ENCODE results near the gene EPHA8.

Gene EPHA8

GRCh38 chr1:22567197-22567596 lies 3.9 kb downstream of the EPHA8 start:
- no peak for DNase-seq (ENCODE audit: low spot score)

DNA sequence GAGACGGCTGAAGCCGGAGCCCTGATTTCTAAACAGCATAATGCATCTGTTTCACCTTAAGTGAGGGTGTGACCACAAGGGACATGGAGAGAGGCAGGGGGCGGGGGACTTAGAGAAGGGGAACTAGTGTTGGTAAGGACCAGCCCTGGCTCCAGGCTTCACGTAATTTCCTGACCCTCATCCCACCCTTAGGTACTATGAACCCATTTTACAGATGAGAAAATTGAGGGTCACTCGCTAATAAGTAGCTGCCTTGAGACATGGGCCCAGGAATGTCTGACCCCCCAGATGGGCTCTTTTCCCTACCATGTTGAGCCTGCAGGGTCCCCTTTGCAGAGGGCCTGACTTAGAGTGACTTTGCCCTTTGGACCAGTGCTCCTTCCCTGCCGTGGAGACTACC lies 4.7 kb downstream of the EPHA8 start:
- DNase-seq (ENCODE audit: low spot score): no peak

DNA sequence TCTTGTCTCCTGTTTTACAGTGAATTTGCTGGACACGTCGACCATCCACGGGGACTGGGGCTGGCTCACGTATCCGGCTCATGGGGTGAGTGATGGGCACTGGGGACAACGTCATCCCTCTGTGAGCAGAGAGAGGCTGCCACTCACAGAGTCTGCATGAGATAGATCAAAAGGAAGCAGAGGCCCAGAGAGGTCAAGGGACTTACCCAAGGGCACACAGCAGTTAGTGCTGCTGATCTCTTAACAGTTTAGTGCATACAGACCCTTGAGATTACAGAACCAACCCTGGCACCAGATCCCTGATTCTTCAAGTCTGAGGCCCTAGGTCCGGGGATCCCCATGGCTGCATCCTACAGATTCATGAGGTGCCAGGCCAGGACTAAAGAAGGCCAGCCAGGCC lies 6.0 kb downstream of the EPHA8 start:
- no peak for DNase-seq (ENCODE audit: low spot score)

DNA sequence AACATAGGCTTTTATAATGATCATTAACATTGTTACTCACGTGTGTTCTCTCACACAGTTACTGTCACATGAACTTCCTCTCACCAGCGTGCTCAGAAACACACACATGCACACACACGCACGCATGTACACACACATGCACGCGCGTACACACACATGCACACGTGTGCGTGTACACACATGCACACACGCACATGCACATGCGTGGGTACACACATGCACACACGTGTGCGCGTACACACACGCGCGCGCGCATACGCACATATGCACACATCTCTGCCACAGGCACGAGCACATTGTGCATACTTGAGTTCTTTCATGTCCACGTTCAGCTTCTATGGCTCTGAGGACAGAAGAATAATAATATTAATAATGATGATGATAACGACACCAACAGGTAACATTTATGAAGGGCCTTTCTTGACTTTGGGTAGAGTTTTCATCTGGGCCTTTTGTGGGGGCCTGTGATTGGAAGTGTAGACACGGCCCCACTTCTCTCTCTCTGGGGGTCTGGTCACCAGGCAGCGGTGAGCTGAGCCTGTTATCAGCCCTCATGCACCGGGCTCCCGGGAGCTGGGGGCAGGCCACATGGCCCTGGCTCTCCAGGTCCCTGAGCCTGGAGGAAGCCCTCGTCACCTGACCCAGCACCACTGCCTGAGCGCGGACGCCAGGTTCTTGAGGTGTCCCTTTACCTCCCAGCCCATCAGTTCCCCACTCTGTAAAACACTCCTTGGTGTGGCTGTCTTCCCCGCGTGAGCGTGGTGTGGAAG lies 7.0 kb downstream of the EPHA8 start:
- DNase-seq (ENCODE audit: low spot score): no peak

GRCh38 chr1:22572818-22573217 lies 9.5 kb downstream of the EPHA8 start:
- DNase-seq (ENCODE audit: low spot score): no peak

DNA sequence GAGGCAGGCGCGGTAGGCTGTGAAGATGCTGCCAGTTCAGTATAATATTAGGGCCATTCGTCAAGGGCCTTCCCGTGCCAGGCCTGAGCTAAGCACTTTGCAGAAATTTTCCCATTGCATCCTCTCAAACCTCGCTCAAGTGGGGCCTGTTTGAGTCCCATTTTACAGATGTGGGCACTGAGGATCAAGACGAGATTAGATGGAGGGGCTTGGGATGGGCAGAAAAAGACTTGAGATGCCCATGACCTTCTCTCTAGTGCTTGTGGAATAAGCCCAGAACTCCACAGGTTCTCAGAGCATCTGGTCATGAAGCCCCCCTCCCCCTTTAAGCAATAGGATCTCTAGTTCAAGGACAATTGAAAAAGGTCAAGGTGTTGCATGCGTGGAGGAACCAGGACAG lies 9.9 kb downstream of the EPHA8 start:
- DNase-seq (ENCODE audit: low spot score): no peak

DNA sequence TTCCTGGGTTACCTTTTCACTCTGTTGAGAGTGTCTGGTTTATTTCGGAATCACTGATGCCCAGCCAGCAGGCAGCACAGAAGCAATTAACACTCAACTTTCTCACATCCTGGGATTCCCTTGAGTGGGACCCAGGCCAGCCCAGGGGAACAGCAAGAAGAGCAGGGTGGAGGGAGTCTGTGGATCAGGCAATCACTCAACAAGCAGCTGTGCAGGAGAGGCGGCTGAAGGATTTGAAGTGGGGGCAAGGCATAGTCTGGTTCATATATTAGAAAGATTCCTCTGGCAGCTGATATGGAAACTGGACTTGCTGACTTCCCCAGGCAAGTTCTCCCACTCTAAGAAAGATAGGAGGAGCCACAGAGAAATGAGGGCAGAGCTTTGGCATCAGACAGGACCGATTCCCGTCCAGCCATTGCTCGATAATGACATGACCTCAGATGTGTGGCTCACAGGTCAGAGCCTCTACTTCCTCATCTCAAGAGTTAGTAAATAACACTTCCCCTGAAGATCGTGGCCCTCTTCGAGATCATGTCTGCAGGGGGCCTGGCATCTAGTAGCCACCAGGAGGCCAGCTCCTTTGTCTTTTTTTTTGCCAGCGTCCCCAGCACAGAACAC lies 12.4 kb downstream of the EPHA8 start:
- no peak for DNase-seq (ENCODE audit: low spot score)

- DNase-seq (ENCODE audit: low spot score): no peak
These were observed 12.9 kb downstream of the EPHA8 start for GRCh38 chr1:22576150-22576544.

- DNase-seq (ENCODE audit: low spot score): no peak
These were observed 13.3 kb downstream of the EPHA8 start for GRCh38 chr1:22576617-22577016.

- no peak for DNase-seq (ENCODE audit: low spot score)
These were observed 15.6 kb downstream of the EPHA8 start for GRCh38 chr1:22578732-22579361.

- no peak for DNase-seq (ENCODE audit: low spot score)
These were observed 16.4 kb downstream of the EPHA8 start for GRCh38 chr1:22579541-22580155.

GRCh38 chr1:22582661-22583635 lies 19.7 kb downstream of the EPHA8 start:
- DNase-seq (ENCODE audit: low spot score): no peak

GRCh38 chr1:22584001-22584562 lies 20.8 kb downstream of the EPHA8 start:
- DNase-seq (ENCODE audit: low spot score): no peak

DNA sequence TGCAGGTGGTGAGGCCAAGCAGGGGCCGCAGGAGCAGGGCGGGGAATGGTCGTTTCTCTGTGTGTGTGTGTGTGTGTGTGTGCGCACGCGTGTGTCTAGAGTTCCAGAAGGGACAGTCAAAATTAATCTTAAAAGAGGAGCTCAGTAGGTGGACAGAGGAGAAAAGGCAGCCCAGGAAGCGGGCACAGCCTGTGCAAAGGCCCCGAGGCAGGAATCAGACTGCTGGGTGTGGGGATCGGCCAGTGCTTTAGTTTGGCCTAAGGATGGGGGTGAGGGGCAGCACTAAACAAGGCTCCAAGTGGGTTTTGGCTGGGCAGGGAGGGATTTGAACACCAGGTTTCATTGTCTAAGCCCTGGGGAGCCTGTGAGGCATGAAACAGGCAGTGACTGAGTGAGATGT lies 21.7 kb downstream of the EPHA8 start:
- DNase-seq (ENCODE audit: low spot score): no peak

GRCh38 chr1:22585471-22585870 lies 22.2 kb downstream of the EPHA8 start:
- no peak for DNase-seq (ENCODE audit: low spot score)

DNA sequence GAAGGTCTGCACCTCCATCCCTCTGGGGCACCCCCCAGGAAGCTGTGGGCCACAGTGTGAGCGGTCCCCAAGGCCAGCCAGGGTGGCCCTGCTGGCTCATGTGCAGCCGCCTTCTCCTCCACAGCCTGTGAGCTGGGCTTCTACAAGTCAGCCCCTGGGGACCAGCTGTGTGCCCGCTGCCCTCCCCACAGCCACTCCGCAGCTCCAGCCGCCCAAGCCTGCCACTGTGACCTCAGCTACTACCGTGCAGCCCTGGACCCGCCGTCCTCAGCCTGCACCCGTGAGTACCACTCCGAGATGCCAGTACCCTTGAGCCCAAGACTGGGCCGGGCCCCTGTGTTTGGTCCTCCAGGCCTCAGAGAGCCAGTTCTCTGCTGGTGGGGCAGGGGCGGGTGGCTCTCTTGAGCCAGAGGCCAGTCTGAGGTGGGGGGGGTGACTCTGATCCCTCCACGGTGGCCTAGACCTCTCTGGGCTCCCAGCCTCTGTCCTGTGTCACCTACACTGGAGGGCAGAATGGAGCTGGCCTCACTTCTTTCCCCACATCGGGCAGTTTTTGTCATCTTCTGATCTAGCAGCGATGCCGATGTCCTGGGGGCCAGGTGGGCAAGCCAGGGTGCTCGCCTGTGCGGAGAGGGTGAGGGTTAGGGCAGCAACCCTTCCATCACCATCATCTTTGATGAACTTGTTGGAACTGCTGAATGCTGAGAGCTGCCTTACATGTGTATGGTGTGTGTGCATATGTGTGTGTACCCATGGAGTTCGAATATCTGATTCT lies 23.3 kb downstream of the EPHA8 start:
- DNase-seq (ENCODE audit: low spot score): no peak

DNA sequence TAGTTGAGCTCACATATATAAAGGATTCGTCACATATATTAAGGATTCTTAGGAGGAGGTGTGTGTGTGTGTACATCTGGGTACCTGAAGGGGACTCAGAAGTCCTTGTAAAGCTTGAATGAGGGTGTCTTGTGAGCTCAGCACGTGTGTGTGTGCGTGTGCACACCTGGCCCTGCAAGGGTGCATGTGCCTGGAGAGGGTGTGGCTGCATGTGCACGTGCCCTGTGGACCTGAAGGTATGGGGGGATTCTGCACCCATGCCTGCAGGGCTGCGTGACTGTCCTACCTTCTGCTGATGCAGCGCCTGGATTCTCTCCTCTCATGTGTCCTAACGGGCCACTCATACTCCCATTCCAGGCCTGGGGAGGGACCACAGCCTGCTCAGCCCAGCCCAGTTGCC lies 24.0 kb downstream of the EPHA8 start:
- no peak for DNase-seq (ENCODE audit: low spot score)

GRCh38 chr1:22588899-22589422 lies 25.7 kb downstream of the EPHA8 start:
- no peak for DNase-seq (ENCODE audit: low spot score)

- DNase-seq (ENCODE audit: low spot score): no peak
These were observed 28.3 kb downstream of the EPHA8 start for GRCh38 chr1:22591576-22591975.

DNA sequence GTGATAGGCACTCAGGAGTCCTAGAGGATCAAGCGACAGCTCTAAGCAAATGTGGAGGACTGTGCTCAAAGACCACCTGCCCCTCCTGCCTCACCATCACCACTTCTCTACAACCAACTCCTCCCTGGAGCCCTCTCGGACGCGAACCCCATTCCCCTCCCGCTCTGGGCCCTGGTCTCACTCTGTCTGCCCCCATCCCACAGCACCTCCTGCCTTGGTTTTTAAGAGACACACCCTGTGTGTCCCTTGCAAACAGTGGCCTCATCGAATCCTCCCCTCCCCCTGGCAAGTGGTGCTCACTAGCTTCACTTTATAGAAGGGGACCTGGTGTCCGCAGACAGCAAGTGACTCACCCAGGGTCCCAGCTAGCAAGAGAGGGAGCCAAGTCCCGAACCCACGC lies 28.8 kb downstream of the EPHA8 start:
- no peak for DNase-seq (ENCODE audit: low spot score)

Data from hematopoietic multipotent progenitor cell treated with erythropoietin and hydrocortisone succinate and interleukin-3 and kit ligand, for 17 days (in vitro differentiated cells).